ENCODE results near the gene HOMER1. TPM values are rescaled to one million over a fixed set of nuclear protein-coding genes. Genes with fewer than 3 reads are reported as not detected.
"Not testable (repeated sequence)": the region's sequence is repeated elsewhere in the genome, so short reads cannot be mapped to it uniquely, and the experiment has no call there.

The HOMER1 gene
- total RNA-seq, 2 experiments from 2014 or later = 10.3 to 13.0 TPM

DNA sequence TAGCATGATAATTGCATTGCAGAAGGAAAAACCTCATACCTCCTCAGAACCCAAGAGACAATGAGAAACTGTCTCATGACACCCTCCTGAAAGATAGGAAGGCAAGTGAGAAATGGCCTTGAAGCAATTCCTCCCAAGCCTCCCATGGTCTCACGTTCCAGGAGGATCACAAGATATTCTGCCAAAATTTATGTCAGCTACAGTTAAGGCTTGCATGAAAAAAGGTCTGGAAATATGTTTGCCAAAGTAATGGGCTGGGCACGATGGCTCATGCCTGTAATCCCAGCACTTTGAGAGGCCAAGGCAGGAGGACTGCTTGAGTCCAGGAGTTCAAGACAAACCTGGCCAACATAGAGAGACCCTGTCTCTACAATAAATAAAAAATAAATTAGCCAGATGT is 12.6 kb upstream of the HOMER1 start:
- CTCF ChIA-PET = interaction anchor here (1.0 kb wide), 1 partner anchor 40 kb away, joined by 3 read pairs; no protein-coding TSS in a partner anchor
- POLR2A ChIA-PET = no interaction called here

DNA sequence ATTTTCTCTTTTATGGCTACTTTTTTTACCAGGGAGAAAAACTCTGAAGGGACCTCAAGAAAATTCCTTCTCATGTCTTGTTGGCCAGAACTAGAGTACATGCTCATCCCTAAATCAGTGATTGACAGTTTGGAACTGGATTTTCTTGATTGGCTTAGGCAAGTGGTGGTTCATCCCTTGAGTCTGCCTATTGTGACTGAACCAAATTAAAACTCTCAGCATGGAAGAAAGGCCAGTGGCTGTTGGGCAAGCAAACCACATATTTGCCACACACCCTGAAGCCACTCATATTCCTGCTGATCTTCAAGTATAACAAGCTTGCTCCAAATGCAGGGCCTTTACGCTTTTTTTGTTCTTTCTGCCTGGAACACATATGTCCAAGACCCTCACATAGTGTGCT is 7.2 kb upstream of the HOMER1 start:
- CTCF ChIA-PET = no interaction called here
- POLR2A ChIA-PET = no interaction called here

DNA sequence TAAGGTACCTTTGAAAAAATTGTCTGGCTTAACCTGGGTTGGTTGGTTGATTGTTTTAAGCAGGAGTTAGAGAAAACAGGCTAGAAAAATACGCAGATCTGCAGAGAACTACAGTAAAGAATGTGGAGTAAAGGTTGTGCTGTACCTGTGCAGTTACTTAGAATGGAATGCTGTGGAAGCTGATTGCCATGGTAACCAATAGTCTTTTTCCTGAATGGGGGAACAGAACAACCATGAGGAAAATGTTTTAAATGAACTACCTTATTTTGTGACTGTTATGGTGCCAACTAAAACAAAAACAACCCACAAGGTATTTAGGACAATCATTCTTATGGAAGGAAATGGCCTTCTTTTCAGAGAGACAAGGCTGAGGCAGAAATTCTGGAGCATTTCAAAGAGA is 4.8 kb upstream of the HOMER1 start:
- ChIA-PET POLR2A (no interaction called here), CTCF (no interaction called here)

DNA sequence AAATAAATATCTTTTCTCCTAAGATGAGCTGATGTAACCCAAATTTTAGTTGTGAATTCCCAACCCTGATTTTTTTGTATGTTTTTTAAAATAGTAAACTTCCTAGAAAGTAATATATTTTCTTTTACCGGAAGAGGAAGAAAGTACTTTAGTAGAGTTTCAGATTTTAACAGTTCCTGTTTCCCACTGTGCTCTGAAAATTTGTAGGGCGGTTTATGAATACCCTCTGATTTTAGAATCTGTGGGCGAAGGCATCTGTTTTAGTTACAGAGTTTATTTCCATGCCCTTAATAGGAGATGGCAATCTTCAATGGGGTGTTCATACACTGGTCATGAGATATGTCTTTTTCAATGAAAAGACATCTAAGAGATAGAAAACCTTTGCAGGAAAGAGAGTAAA is 3.7 kb upstream of the HOMER1 start:
- ChIA-PET POLR2A (no interaction called here), CTCF (interaction anchor here (1.2 kb wide), 1 partner anchor 340 kb away, joined by 3 read pairs; no protein-coding TSS in a partner anchor)

DNA sequence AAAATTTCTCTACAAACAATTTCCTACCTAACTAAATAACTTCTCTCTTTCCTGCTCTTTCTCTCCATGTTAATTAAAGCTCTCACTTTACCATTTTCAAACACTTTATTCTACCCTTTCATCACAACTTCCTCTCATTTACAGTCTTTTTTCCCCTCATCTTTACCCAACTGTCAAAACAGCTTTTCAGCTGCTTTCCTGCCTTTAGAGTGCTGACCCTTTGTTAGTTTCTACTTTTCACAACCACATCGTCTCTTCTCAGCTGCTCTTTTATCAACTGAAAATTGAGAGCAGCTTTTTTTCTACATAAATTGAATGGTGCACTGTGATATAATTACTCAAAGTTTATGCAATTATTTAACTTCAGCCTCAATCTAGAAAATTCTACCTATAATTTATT is 3.1 kb upstream of the HOMER1 start:
- ChIA-PET POLR2A (no interaction called here), CTCF (interaction anchor here (0.8 to 1.2 kb wide), 2 partner anchors 341 to 582 kb away, joined by 3 to 4 read pairs; no protein-coding TSS in a partner anchor)

DNA sequence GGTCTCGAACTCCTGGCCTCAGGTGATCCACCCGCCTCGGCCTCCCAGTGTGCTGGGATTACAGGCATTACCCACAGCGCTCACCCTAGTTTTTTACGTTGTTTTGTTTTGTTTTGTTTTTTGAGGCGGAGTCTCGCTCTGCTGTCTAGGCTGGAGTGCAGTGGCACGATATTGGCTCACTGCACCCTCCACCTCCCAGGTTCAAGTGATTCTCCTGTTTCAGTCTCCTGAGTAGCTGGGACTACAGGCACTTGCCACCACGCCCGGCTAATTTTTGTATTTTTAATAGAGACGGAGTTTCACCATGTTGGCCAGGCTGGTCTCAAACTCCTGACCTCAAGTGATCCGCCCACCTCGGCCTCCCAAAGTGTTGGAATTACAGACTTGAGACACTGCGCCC is 2.4 kb upstream of the HOMER1 start:
- POLR2A ChIA-PET = not testable (repeated sequence)
- CTCF ChIA-PET = interaction anchor here (0.8 to 1.2 kb wide), 2 partner anchors 342 to 582 kb away, joined by 3 to 4 read pairs; no protein-coding TSS in a partner anchor

DNA sequence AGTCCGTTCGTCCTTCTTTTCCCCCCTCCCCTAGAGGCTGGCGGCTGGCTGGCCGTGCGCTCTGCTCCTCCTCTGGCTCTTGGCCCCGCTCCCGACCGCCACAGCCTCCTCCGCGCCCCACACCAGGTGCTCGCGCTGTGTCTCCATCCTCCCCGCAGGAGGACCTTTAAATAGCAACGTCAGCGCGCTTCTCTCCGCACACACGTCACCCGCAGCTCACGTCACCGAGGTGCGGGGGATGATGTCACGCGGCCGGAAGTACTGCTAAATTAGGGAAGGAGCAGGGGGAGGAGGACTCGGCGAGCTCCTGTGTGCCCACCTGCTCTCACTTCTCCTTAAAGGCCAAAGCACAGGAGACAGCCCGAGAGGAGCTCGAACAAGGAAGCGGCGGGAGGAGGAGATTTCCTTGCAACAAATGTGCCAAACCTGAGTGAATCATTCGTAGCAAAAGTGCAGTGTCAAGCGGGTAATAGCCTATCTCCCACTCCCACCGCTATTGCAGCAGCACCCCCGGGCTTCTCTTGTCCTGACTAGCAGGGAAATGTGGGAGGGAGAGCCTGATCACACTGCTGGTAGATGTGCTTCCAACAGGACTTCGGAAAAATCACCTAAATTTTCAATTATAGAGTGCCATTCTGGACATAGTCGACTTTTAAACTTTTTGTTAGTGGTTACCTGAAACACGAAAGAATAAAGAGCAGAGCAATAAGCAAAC is 614 bp upstream of the HOMER1 start:
- ChIA-PET CTCF (no interaction called here), POLR2A (interaction anchor here (1.3 to 2.1 kb wide), 2 partner anchors 98 to 278 kb away, joined by 5 to 14 read pairs; no protein-coding TSS in a partner anchor)

DNA sequence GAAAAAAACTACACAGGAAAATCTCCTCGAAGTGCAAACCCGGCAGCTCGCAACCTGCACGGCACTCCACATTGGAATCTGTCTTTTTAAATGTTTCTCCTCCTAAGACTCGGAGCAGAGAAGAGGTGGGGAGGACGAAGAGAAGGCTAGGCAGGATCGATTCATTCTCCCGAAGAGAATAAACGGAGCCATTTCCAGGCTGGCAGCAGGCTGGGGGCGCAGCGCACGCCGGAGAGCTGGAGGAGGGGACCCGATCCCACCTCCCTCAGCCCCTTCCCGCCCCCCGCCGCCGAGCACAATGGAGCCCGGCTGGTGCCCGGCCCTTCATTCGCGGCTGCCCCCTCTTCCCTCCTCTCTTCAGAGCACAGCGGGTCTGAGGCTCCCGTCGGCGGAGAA is 628 bp downstream of the HOMER1 start:
- CTCF ChIA-PET = interaction anchor here (1.2 kb wide), 1 partner anchor 13 kb away, joined by 4 read pairs; no protein-coding TSS in a partner anchor
- POLR2A ChIA-PET = interaction anchor here (0.6 to 2.1 kb wide), 4 partner anchors 49 to 768 kb away, joined by 3 to 14 read pairs (median 6); no protein-coding TSS in a partner anchor

DNA sequence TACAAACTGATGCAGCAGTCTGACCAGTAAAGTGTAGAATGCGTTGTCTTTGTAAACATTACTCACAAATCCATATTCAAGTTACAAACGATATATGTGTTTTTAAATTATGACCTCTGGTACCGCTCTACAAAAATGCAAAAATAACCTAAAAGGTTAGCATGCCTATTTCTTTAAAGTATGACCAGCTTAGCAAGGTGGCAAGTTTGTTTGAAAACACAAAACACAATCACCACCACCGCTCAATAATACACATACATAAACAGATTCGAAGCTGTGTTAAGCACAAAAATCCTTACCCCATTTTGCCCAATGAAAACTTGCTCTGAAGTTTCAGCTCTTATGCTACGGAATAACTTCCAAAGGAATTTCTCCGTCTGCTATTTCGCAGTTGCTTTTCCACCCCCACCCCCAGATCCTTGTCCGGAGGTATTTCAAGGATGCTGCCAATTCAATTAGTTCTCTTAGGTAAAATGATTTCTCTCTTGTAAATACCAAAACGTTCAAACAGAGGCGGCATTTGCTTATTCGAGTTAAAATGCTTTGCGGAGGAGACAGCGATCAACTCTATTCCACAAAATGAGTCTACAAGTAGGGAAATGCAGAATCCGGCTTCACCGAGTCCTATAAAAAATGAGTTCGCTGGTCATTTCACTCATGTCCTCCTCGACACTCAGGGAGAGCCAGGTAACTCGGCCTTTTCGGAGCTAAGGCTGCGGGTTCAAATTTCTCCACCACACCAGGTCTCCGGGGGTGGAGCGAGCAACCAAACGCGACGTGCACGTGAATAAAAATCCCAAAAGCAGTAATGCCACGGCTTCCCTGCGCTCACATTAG is 1.2 kb downstream of the HOMER1 start:
- CTCF ChIA-PET = interaction anchor here (0.6 to 1.2 kb wide), 2 partner anchors 12 to 171 kb away, joined by 3 to 4 read pairs; no protein-coding TSS in a partner anchor
- POLR2A ChIA-PET = interaction anchor here (2.1 kb wide), 1 partner anchor 276 kb away, joined by 14 read pairs; no protein-coding TSS in a partner anchor

DNA sequence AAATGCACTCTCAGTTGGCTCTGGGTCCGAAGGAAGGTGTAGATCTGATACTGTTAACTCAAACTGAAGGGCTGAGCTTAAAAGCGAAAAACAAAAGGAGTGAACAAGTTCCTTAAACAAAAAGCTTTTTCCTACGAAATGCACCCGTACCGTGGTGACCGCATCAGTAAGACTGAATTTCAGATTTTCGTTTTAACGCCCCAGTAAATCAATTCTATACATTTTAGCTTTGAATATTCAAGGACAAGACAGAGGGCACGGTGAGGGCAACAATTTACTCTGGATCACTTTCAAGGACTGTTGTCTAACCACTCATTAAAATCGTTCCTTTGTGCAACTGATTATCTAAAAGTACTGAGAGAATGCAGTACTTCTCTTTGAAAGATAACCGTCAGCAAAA is 1.9 kb downstream of the HOMER1 start:
- POLR2A ChIA-PET = no interaction called here
- CTCF ChIA-PET = interaction anchor here (0.6 kb wide), 1 partner anchor 171 kb away, joined by 3 read pairs; no protein-coding TSS in a partner anchor

DNA sequence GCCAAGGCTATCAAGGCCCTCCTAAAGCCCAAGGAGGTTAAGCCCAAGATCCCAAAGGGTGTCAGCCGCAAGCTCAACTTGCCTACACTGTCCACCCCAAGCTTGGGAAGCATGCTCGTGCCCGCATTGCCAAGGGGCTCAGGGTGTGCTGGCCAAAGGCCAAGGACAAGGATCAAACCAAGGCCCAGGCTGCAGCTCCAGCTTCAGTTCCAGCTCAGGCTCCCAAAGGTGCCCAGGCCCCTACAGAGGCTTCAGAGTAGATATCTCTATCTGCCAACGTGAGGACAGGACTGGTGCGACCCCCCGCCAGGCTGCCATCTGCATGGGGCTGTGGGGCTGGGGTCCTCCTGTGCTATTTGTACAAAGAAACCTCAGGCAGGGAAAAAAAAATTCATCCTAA is 3.3 kb downstream of the HOMER1 start:
- POLR2A ChIA-PET = no interaction called here
- CTCF ChIA-PET = no interaction called here

DNA sequence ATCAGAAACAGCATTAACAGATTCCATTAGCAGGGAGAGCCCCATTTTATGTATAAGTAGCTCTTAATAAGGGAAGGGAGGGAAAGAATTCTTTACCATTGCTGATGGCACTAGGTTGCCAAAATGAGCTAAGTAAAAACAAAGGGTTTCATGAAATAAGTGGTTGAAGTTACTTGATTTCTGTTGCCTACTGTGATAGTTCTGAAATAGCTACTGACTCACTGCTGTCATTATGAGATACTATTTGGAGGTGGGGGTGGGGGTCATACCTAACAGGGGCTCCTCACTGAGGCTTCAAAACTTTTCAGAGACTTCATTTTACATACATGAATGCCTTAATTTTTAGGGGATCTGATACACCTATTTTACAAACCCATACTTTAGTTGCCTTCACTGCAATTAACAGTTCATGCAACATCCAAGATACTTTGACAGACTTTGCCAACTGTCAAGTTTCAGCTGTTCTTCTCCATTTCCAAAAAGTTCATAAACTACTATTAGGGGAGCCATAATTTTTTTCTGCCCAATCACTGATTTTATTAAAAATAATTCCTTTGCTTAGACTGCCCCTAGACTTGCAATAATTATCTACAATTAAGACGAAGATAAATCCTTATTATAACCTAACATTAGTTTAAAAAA is 4.6 kb downstream of the HOMER1 start:
- ChIA-PET POLR2A (interaction anchor here (0.7 kb wide), 2 partner anchors 9 to 476 kb away, joined by 5 to 15 read pairs; no protein-coding TSS in a partner anchor), CTCF (interaction anchor here (0.7 kb wide), 1 partner anchor 209 kb away, joined by 3 read pairs; no protein-coding TSS in a partner anchor)

DNA sequence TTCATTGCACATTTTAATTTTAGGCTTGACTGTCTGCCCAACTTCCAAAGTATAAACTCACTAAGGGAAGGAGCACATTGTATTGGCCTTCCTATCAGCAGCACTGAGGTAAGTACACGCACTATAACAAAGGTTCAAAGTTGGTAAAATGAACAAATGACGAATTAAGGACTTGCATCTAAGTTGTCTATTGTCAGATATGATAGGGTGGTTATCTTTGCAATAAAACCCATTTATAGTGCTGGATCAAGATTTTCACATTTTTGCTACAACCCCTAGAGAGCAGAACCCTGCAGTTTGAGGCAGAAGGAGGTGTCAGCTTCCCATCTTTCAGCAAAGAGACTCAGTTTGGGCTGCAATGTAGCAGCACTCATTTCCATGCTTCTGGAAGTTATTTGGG is 5.1 kb downstream of the HOMER1 start:
- CTCF ChIA-PET = interaction anchor here (0.7 kb wide), 1 partner anchor 208 kb away, joined by 3 read pairs; no protein-coding TSS in a partner anchor

DNA sequence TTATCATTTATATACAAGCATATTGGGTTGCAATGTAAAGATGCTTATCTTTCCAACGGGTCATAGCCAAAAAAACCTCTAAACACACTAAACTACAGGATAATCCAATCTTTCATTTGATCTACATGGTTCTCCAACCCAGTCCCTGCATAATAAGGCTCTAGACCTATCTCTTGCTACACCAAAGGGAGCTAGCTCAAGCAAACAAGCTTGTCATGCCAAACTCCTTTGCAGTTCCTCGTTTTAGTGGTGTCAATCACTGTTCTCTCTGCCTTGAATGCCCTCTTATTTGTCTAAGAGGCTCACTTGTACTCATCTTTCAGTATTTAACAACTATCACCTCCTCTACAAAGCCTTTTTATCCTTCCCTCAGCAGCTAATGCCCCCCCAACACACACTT is 5.6 kb downstream of the HOMER1 start:
- POLR2A ChIA-PET = no interaction called here
- CTCF ChIA-PET = no interaction called here

More for the DNA sequence above, 5.1 kb downstream of the HOMER1 start:
- POLR2A ChIA-PET = interaction anchor here (0.7 kb wide), 1 partner anchor 9 kb away, joined by 15 read pairs; no protein-coding TSS in a partner anchor

DNA sequence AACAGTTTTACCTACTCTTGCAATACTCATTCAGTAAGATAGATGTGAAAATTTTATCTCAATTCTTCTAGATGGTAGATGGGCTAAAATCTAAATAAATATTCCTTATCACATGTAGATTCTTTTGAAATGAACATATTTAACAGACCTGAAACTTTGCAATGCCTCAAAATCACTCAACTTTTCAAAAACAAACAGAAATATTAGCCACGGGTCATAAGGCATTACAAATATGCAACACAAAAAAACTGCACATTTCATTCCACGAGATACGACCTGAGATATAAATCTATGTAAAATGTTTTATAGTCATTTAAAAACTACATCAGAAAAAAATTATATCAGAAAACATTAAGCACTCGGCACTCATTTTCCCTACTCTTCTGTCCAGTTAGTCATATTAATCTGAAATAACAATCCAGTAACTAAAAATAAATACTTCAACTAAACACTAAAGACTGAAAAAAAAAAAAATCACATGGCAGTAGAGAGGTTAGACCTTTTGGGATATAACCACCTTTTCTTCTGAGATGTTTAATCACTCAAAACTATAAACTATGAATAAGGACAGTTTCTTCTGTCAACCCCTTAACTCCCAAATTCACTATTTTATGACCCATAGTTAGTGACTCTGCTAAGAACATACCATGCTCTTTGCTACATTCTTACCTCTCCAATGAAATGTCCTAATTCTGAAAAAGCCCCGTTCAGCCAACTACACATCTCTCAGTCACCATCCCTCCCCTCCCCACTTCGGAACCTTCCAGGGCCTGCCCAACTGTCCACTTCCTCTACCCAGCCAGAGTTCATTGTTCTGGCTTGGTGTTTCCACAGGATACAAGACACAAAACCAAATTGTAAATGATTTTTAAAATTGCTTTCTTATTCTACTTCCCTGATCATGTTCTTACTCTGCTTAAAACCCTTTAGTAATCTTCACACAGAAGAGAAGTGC is 6.4 kb downstream of the HOMER1 start:
- CTCF ChIA-PET = no interaction called here

DNA sequence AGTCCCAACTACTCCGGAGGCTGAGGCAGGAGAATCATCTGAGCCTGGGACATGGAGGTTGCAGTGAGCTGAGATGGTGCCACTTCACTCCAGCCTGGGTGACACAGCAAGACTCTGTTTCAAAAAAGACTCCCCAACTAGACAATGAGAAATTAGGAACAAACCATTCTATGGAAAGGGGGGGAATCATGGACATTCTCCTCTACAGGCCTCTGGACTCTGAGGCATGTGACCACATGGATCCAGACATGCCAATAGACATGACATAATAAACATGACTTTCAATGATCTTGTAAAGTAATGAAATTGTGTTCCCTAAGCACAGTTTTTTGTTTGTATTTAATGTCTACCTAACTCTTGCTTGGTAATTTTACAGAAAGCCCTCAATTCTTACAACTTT is 8.8 kb downstream of the HOMER1 start:
- ChIA-PET CTCF (no interaction called here), POLR2A (no interaction called here)

More for the DNA sequence above, 6.4 kb downstream of the HOMER1 start:
- POLR2A ChIA-PET = no interaction called here

DNA sequence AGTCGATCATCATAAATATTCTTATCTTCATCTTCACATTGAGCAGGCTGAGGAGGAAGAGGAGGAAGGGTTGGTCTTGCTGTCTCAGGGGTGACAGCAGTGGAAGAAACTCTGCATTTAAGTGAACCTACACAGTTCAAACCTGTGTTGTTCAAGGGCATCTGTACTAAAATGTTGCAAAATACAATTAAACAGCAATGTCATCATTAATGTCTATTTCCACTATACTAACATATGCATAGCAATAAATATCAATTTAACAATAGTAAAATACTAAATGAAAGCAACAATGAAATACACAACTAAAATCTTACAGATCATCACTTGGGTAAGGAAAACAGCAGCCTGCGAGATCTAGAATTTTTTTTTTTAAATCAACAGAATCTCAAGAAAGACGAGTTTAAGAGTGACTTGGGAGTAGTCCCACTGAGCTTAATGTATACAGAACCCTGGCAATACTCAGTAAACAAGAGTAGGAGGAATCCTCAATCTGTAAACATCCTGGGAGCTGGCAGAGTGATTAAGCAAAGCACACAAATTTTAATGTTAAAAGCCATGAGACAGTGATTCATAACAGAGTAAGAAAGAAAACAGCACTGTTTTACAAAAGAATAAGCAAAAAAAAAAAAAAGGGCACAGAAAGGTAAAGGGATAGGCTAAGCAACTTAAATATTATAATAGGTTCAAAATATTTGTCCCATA is 10.0 kb downstream of the HOMER1 start:
- ChIA-PET POLR2A (no interaction called here), CTCF (interaction anchor here (0.7 kb wide), 2 partner anchors 40 to 246 kb away, joined by 3 to 4 read pairs; no protein-coding TSS in a partner anchor)
